GM18861 (cell line): ENCODE measurements around the gene USP8.

Experiments
- ATAC-seq: cut with Tn5 transposase; IDR thresholded peaks from one replicate; pipeline ENCODE4 v1.9.1; 2021; ENCODE audit not compliant: unreplicated experiment

The USP8 gene

DNA sequence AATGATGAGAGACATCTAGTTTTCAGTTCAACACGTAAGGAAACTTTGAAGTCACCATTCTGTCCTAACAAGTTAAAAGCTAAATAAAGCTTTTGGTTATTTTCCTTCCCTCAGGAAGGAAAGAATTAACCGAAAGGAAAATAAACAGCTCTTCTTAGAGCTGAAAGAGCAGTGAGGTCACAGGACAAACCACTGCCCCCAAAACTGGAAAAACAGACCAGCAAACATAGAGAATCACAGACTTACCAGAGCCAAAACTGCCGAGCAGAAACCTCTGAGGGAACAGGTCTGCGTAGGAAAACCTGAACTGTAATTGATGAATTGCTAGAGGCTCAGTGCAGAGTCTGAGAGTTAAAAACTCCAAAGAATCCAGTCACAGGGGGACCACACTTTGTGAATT lies 107.6 kb downstream of the USP8 start:
- no peak for ATAC-seq

GRCh38 chr15:50542887-50543210 lies 118.6 kb downstream of the USP8 start:
- no peak for ATAC-seq

DNA sequence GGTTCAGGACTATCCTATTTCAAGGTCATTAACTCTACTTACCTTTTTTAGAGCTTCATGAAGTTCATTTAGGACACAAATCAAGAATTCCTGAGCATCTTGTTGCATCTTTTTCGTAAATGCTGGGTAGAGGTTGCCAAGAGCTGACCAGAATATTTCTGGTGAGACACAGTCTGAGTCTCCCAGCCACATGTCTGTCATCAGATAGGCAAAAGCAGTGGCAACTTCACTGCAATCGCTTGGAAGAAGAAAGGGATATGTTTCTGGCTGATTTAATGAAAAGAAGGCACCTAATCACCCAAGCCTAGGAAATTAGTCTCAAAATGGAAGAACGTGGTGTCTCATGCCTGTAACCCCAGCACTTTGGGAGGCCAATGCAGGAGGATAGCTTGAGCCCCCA lies 119.4 kb downstream of the USP8 start:
- no peak for ATAC-seq

- no peak for ATAC-seq
Measured at GRCh38 chr15:50544368-50544767, 120.2 kb downstream of the USP8 start.

- no peak for ATAC-seq
Measured at GRCh38 chr15:50546566-50546965, 122.4 kb downstream of the USP8 start, which contains the start of gene USP50. TSS of gene USP50 (minus strand) at chr15:50546666. CDS start at chr15:50546525, 141 bp downstream.

GRCh38 chr15:50549326-50549725 lies 125.1 kb downstream of the USP8 start:
- no peak for ATAC-seq

DNA sequence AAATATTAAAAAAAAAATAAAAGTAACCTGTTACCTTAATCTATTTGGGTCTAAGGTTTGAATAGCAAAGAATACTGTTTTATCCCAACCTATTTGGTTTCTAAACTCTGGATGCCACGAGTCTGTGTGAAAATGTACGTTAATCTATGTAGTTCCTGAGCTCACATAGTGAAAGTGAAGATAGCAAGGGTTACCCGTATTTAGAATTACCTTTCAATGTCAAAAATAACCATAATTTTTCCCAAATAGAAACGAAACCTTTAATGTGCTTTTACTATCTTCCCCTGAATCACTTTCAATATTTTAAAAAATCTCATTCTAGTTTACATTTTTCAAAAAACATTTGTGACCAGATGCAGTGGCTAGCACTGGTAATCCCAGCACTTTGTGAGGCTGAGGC lies 128.0 kb downstream of the USP8 start:
- ATAC-seq: no peak

GRCh38 chr15:50556642-50557371 lies 132.6 kb downstream of the USP8 start:
- ATAC-seq: no peak

- no peak for ATAC-seq
Measured at GRCh38 chr15:50558012-50558411, 133.8 kb downstream of the USP8 start.

GRCh38 chr15:50562735-50563640 lies 138.8 kb downstream of the USP8 start:
- no peak for ATAC-seq

DNA sequence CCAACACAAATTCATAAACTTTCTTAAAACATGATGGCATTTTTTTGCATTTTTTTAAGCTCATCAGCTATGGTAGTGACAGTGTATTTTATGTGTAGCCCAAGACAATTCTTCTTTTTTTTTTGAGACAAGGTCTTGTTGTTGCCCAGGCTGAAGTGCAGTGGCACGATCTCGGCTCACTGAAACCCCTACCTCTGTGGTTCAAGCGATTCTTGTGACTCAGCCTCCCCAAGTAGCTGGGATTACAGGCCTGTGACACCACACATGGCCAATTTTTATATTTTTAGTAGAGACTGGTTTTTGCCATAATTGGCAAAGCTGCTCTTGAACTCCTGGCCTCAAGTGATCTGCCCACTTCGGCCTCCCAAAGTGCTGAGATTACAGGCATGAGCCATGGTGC lies 139.6 kb downstream of the USP8 start:
- ATAC-seq: no peak
